Neural progenitor cell (in vitro differentiated cells): ENCODE results near the gene CPOX. TPM values are rescaled to one million over a fixed set of nuclear protein-coding genes. Genes with fewer than 3 reads are reported as not detected.

Source experiments
- DNase-seq: peaks from one replicate; pipeline ENCODE4 v3.0.0-alpha.2; 2016; ENCODE audit warnings: low spot score
- H2AFZ ChIP-seq: fragments of 200-600 bp; sonication (generic); replicated peaks from 2 replicates; pipeline ENCODE4 v1.6.1; 2016; ENCODE audit warnings: antibody characterized with exemption
- H3F3A ChIP-seq: fragments of 200-600 bp; sonication (generic); 2 replicates; pipeline ENCODE4 v1.6.1; 2016; ENCODE audit warnings: antibody characterized with exemption, low read depth
- H3K27ac ChIP-seq: fragments of 200-600 bp; sonication (generic); 2 replicates; pipeline ENCODE4 v1.5.1; 2016; ENCODE audit warnings: mild to moderate bottlenecking
- H3K27me3 ChIP-seq: fragments of 200-600 bp; sonication (generic); 2 replicates; pipeline ENCODE4 v1.6.1; 2016; ENCODE audit warnings: mild to moderate bottlenecking, moderate library complexity
- H3K36me3 ChIP-seq: fragments of 200-600 bp; sonication (generic); 2 replicates; pipeline ENCODE4 v1.5.1; 2016
- H3K4me1 ChIP-seq: fragments of 200-600 bp; sonication (generic); 2 replicates; pipeline ENCODE4 v1.6.1; 2016; ENCODE audit warnings: mixed run types
- H3K4me2 ChIP-seq: fragments of 200-600 bp; sonication (generic); 2 replicates; pipeline ENCODE4 v1.6.1; 2016
- H3K4me3 ChIP-seq: fragments of 200-600 bp; sonication (generic); 2 replicates; pipeline ENCODE4 v1.5.1; 2016
- H3K79me2 ChIP-seq: fragments of 200-600 bp; sonication (generic); 2 replicates; pipeline ENCODE4 v1.6.1; 2016; ENCODE audit warnings: low read depth
- H3K9ac ChIP-seq: fragments of 200-600 bp; sonication (generic); 2 replicates; pipeline ENCODE4 v1.6.1; 2016
- H3K9me3 ChIP-seq: fragments of 200-600 bp; sonication (generic); 2 replicates; pipeline ENCODE4 v1.5.1; 2016; ENCODE audit warnings: low read depth
- H4K20me1 ChIP-seq: fragments of 200-600 bp; sonication (generic); 2 replicates; pipeline ENCODE4 v1.6.1; 2016; ENCODE audit warnings: low read depth
- H3K27ac Mint-ChIP-seq: 3 replicates; pipeline ENCODE4 v1.8.0; 2021; ENCODE audit warnings: mixed read lengths
- H3K27me3 Mint-ChIP-seq: 2 replicates; pipeline ENCODE4 v1.8.0; 2022; ENCODE audit warnings: low read depth, mild to moderate bottlenecking, inconsistent platforms, moderate library complexity, mixed read lengths; ENCODE audit not compliant: insufficient read depth
- H3K36me3 Mint-ChIP-seq: 3 replicates; pipeline ENCODE4 v1.8.0; 2021; ENCODE audit warnings: mixed read lengths
- H3K4me1 Mint-ChIP-seq: 3 replicates; pipeline ENCODE4 v1.8.0; 2021; ENCODE audit warnings: mixed read lengths
- H3K4me3 Mint-ChIP-seq: 3 replicates; pipeline ENCODE4 v1.8.0; 2021; ENCODE audit warnings: mild to moderate bottlenecking, moderate library complexity, mixed read lengths
- H3K9me3 Mint-ChIP-seq: 3 replicates; pipeline ENCODE4 v1.8.0; 2020; ENCODE audit warnings: mixed read lengths
- CTCF ChIP-seq: fragments of 200-600 bp; sonication (generic); IDR thresholded peaks from 2 replicates; pipeline ENCODE4 v1.5.1; 2017; ENCODE audit warnings: antibody characterized with exemption, mild to moderate bottlenecking
- EZH2 ChIP-seq: fragments of 200-600 bp; sonication (generic); IDR thresholded peaks from 2 replicates; pipeline ENCODE4 v1.6.1; 2017; ENCODE audit warnings: antibody characterized with exemption, mild to moderate bottlenecking, moderate library complexity
- EZH2phosphoT487 ChIP-seq: fragments of 200-600 bp; sonication (generic); IDR thresholded peaks from 2 replicates; pipeline ENCODE4 v1.6.1; 2017; ENCODE audit warnings: antibody characterized with exemption
- total RNA-seq: library from RNA; depleted of rRNA; stranded (reverse); fragments of >200 nt; gene quantifications from 2 replicates; pipeline ENCODE4 v1.2.3, GENCODE V29; 2015; ENCODE audit warnings: low replicate concordance

The CPOX gene
- total RNA-seq, 1 donor from 2014 or later: 31.3 TPM

- H3K27ac ChIP-seq: no peak overlapping the region
- no peaks in the 10 kb centered on the region for H4K20me1 ChIP-seq
- H3K4me1 Mint-ChIP-seq: peaks cover 7% of the 10 kb centered on the region
- no peaks in the 10 kb centered on the region for H3K79me2 ChIP-seq
- peaks cover 3% of the 10 kb centered on the region for H3K4me1 ChIP-seq
- H3K4me2 ChIP-seq: no peak overlapping the region
- H3K9me3 Mint-ChIP-seq: no peaks in the 10 kb centered on the region
- H3K36me3 ChIP-seq: no peaks in the 10 kb centered on the region
- TF ChIP-seq EZH2: no peak
- no peaks in the 10 kb centered on the region for H3K27me3 ChIP-seq
- no peak overlapping the region for H3K27ac Mint-ChIP-seq
- H3K9me3 ChIP-seq: no peaks in the 10 kb centered on the region
- H3K4me3 Mint-ChIP-seq: no peak overlapping the region
- no peak for DNase-seq
- H3K27me3 Mint-ChIP-seq: peaks cover 5% of the 10 kb centered on the region
- no peak overlapping the region for H2AFZ ChIP-seq
- no peak overlapping the region for H3K9ac ChIP-seq
- H3F3A ChIP-seq: peaks cover 4% of the 10 kb centered on the region
- H3K4me3 ChIP-seq: no peak overlapping the region
- H3K36me3 Mint-ChIP-seq: no peaks in the 10 kb centered on the region
Measured at GRCh38 chr3:98628317-98628716, 34.9 kb upstream of the CPOX start.

GRCh38 chr3:98626151-98626550 is 32.7 kb upstream of the CPOX start:
- H3K79me2 ChIP-seq: no peaks in the 10 kb centered on the region

GRCh38 chr3:98623572-98624280 is 30.3 kb upstream of the CPOX start:
- H3K4me2 ChIP-seq: no peak overlapping the region
- H4K20me1 ChIP-seq: no peaks in the 10 kb centered on the region
- no peaks in the 10 kb centered on the region for H3K27me3 ChIP-seq
- H3K4me1 Mint-ChIP-seq: peaks cover 7% of the 10 kb centered on the region
- no peak overlapping the region for H3K27ac ChIP-seq
- peaks cover 8% of the 10 kb centered on the region for H3K27me3 Mint-ChIP-seq
- no peaks in the 10 kb centered on the region for H3F3A ChIP-seq
- H3K36me3 Mint-ChIP-seq: no peaks in the 10 kb centered on the region
- no peaks in the 10 kb centered on the region for H3K4me1 ChIP-seq
- H2AFZ ChIP-seq: no peak overlapping the region
- no peak for DNase-seq
- TF ChIP-seq CTCF (no peak), EZH2 (no peak), EZH2phosphoT487 (no peak)
- no peaks in the 10 kb centered on the region for H3K9me3 Mint-ChIP-seq
- no peaks in the 10 kb centered on the region for H3K79me2 ChIP-seq
- no peak overlapping the region for H3K4me3 Mint-ChIP-seq
- H3K36me3 ChIP-seq: no peaks in the 10 kb centered on the region
- H3K4me3 ChIP-seq: no peak overlapping the region
- H3K9me3 ChIP-seq: no peaks in the 10 kb centered on the region
- H3K27ac Mint-ChIP-seq: no peak overlapping the region
- H3K9ac ChIP-seq: no peak overlapping the region

More at GRCh38 chr3:98626151-98626550, 32.7 kb upstream of the CPOX start:
- Histone ChIP-seq H3F3A (peaks cover 4% of the 10 kb centered on the region), H3K27ac (no peak overlapping the region), H3K4me3 (no peak overlapping the region), H2AFZ (no peak overlapping the region), H3K27me3 (no peaks in the 10 kb centered on the region), H4K20me1 (no peaks in the 10 kb centered on the region), H3K9ac (no peak overlapping the region), H3K4me2 (no peak overlapping the region), H3K4me1 (peaks cover 3% of the 10 kb centered on the region), H3K9me3 (no peaks in the 10 kb centered on the region), H3K36me3 (no peaks in the 10 kb centered on the region)
- Mint-ChIP-seq H3K27ac (no peak overlapping the region), H3K4me3 (no peak overlapping the region), H3K4me1 (peaks cover 12% of the 10 kb centered on the region), H3K36me3 (no peaks in the 10 kb centered on the region), H3K27me3 (peaks cover 8% of the 10 kb centered on the region), H3K9me3 (no peaks in the 10 kb centered on the region)
- DNase-seq: no peak
- TF ChIP-seq EZH2phosphoT487 (no peak), EZH2 (no peak), CTCF (no peak)

- H2AFZ ChIP-seq: no peak overlapping the region
- no peaks in the 10 kb centered on the region for H3F3A ChIP-seq
- H4K20me1 ChIP-seq: no peaks in the 10 kb centered on the region
- H3K79me2 ChIP-seq: no peaks in the 10 kb centered on the region
- no peaks in the 10 kb centered on the region for H3K9me3 ChIP-seq
- no peak overlapping the region for H3K27ac Mint-ChIP-seq
- no peak overlapping the region for H3K4me3 ChIP-seq
- H3K27me3 Mint-ChIP-seq: peaks cover 6% of the 10 kb centered on the region
- no peak overlapping the region for H3K27ac ChIP-seq
- H3K9ac ChIP-seq: no peak overlapping the region
- H3K36me3 Mint-ChIP-seq: no peaks in the 10 kb centered on the region
- TF ChIP-seq EZH2: no peak
- TF ChIP-seq EZH2phosphoT487: no peak
- H3K4me1 Mint-ChIP-seq: peaks cover 9% of the 10 kb centered on the region
- no peaks in the 10 kb centered on the region for H3K27me3 ChIP-seq
- H3K4me2 ChIP-seq: no peak overlapping the region
- DNase-seq: no peak
- H3K36me3 ChIP-seq: no peaks in the 10 kb centered on the region
- no peak overlapping the region for H3K4me3 Mint-ChIP-seq
- no peaks in the 10 kb centered on the region for H3K9me3 Mint-ChIP-seq
- H3K4me1 ChIP-seq: no peaks in the 10 kb centered on the region
Measured at GRCh38 chr3:98617841-98618240, 24.4 kb upstream of the CPOX start.
